Progenitor cell of endocrine pancreas (in vitro differentiated cells): ENCODE data around the gene BPIFA2. TPM values are rescaled to one million over a fixed set of nuclear protein-coding genes. Genes with fewer than 3 reads are reported as not detected.

Experiments used
- DNase-seq: peaks from one replicate; pipeline ENCODE4 v3.0.0; 2021; ENCODE audit warnings: low spot score; ENCODE audit not compliant: unreplicated experiment
- H3K27ac Mint-ChIP-seq: 2 replicates; pipeline ENCODE4 v1.8.0; 2021; ENCODE audit warnings: mild to moderate bottlenecking, moderate library complexity, mixed read lengths
- H3K27me3 Mint-ChIP-seq: 2 replicates; pipeline ENCODE4 v1.8.0; 2021; ENCODE audit warnings: mixed read lengths
- H3K36me3 Mint-ChIP-seq: 2 replicates; pipeline ENCODE4 v1.8.0; 2022; ENCODE audit warnings: mixed read lengths; ENCODE audit not compliant: insufficient read depth
- H3K4me1 Mint-ChIP-seq: 2 replicates; pipeline ENCODE4 v1.8.0; 2021; ENCODE audit warnings: low read depth, mixed read lengths
- H3K4me3 Mint-ChIP-seq: 2 replicates; pipeline ENCODE4 v1.8.0; 2021; ENCODE audit warnings: low read depth, mild to moderate bottlenecking, moderate library complexity, mixed read lengths
- H3K9me3 Mint-ChIP-seq: 2 replicates; pipeline ENCODE4 v1.8.0; 2021; ENCODE audit warnings: low read depth, mixed read lengths
- total RNA-seq: library from RNA; stranded (reverse); gene quantifications from 2 replicates; pipeline ENCODE4 v1.2.1, GENCODE V29; 2021
- TF ChIP-seq, protein P1 (sequence below): fragments of 200-600 bp; sonication (generic); IDR thresholded peaks from one replicate; pipeline ENCODE4 v1.5.0; 2021; ENCODE audit warnings: antibody characterized with exemption, mild to moderate bottlenecking; ENCODE audit not compliant: unreplicated experiment

Gene BPIFA2
- total RNA-seq, 1 donor from 2014 or later: not detected

DNA sequence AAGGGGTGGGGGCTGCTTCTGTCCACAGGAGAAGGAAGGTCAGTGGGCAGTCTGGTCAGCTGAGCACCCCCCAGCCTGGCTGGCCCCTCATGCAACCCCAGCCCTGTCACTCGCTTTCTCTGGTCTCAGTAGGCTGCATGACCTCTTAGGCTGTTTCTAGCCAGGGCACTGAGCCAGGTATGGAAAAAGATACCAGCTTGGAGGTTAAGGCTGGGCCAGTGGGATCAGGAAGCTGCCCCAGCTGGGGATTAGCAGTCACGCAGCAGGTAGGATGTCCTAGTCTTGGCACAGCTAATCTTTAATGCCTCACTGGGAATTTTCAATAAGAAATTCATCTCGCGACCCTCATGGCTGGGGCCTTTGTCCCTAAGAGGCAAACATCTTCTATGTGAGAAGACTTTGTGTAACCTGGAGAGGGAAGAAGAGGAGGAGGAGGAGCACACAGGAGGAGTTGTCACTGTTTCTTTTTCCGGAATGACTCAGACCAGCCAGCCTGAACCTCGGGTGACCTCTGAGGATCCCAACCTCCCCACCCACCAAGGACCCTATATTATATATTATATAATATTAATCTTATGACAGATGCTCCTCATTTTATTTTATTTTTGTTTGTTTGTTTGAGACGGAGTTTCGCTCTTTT is 2.4 kb upstream of the BPIFA2 start:
- TF ChIP-seq, protein P1, sequence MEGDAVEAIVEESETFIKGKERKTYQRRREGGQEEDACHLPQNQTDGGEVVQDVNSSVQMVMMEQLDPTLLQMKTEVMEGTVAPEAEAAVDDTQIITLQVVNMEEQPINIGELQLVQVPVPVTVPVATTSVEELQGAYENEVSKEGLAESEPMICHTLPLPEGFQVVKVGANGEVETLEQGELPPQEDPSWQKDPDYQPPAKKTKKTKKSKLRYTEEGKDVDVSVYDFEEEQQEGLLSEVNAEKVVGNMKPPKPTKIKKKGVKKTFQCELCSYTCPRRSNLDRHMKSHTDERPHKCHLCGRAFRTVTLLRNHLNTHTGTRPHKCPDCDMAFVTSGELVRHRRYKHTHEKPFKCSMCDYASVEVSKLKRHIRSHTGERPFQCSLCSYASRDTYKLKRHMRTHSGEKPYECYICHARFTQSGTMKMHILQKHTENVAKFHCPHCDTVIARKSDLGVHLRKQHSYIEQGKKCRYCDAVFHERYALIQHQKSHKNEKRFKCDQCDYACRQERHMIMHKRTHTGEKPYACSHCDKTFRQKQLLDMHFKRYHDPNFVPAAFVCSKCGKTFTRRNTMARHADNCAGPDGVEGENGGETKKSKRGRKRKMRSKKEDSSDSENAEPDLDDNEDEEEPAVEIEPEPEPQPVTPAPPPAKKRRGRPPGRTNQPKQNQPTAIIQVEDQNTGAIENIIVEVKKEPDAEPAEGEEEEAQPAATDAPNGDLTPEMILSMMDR: no peak

DNA sequence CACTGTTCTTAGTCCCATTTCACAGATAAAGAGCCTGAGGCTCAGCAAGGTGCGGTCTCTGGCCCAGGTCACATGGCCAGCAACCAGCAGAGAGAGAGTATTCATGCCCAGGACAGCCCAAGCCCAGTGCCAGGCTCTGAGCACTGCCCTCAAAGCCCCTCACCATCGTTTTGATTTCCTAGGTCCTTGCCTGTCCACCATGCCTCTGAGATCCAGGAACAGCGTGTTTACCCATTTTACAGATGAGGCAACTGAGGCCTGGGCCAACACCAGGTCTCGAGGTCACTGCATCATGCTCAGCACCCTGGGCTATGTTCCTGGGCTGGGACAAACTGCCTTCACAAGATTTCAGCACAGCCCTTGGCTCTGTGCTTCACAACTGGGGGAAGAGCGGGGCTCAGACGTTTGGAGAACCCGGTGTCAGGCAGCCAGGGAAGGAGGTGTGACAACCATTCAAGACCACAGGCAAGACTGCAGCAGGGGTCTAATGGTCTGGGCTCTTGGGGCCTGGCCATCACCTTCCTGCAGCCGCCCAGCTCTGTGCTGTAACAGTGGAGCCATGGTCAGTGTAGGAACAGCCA is 1.3 kb upstream of the BPIFA2 start:
- TF ChIP-seq, protein P1: no peak
- Mint-ChIP-seq H3K9me3 (peaks cover 19% of the 10 kb centered on the region), H3K36me3 (no peaks in the 10 kb centered on the region), H3K4me1 (peaks cover 4% of the 10 kb centered on the region), H3K27me3 (peaks cover 17% of the 10 kb centered on the region), H3K4me3 (no peak overlapping the region), H3K27ac (no peak overlapping the region)
- no peak for DNase-seq

More for the DNA sequence above, 2.4 kb upstream of the BPIFA2 start:
- Mint-ChIP-seq H3K9me3 (peaks cover 10% of the 10 kb centered on the region), H3K4me3 (no peak overlapping the region), H3K27ac (no peak overlapping the region), H3K36me3 (no peaks in the 10 kb centered on the region), H3K27me3 (peaks cover 18% of the 10 kb centered on the region), H3K4me1 (peaks cover 4% of the 10 kb centered on the region)
- no peak for DNase-seq

DNA sequence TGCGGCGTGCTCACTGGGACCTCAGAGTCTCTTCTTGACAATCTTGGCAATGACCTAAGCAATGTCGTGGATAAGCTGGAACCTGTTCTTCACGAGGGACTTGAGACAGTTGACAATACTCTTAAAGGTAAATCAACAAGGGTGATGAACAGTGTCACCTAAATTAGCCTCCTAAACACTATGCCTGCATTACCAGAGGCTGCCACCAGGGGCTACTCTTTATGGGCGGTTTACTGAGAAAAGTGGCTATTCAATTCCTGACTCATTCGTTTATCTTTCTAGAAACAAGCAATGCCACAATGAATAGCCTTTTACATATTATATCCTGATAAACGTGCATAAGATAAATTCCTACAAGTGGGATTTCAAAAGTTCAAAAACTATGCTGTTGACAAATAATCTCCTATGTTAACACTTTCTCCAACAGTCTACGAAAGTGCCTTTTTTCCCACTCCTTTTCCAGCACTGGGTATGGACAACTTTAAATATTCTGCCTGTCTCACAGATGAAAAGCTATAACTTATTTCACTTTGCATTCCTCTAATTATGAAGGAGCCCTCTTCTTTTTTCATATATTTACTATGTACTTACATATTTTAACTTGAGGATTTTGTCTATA is 1.3 kb downstream of the BPIFA2 start:
- Mint-ChIP-seq H3K4me3 (no peak overlapping the region), H3K4me1 (peaks cover 4% of the 10 kb centered on the region), H3K9me3 (peaks cover 19% of the 10 kb centered on the region), H3K27ac (no peak overlapping the region), H3K27me3 (peaks cover 5% of the 10 kb centered on the region), H3K36me3 (no peaks in the 10 kb centered on the region)
- TF ChIP-seq, protein P1: peak; percentile 58
- no peak for DNase-seq

DNA sequence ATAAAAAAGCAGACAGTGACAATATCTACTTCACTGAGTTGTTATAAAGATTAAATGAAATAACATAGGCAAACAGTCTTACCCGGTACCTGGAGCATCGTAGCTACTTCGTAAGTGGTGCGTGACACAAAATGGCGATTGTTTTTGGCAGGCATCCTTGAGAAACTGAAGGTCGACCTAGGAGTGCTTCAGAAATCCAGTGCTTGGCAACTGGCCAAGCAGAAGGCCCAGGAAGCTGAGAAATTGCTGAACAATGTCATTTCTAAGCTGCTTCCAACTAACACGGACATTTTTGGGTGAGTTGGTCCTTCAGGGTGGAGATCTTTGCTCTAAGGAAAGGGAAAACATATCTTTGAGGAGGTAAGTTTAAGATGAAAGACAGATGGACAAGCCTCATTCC is 4.8 kb downstream of the BPIFA2 start:
- Mint-ChIP-seq H3K36me3 (no peaks in the 10 kb centered on the region), H3K4me3 (no peak overlapping the region), H3K4me1 (no peaks in the 10 kb centered on the region), H3K27ac (no peak overlapping the region), H3K27me3 (peaks cover under 1% of the 10 kb centered on the region), H3K9me3 (peaks cover 19% of the 10 kb centered on the region)
- DNase-seq: no peak
- TF ChIP-seq, protein P1: no peak

DNA sequence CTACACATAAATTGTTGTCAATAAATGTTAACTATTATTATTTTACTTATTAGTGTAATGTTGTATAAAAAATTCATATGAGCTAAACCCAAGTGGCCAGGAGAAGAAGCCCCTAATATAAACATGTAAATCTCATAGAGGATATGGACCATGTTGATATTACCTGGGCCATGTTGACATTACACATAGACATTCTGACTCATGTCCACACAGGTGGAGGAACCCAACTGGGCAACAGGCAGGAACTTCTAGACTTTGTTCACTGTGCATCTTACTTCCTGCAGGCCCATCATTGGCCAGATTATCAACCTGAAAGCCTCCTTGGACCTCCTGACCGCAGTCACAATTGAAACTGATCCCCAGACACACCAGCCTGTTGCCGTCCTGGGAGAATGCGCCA is 7.2 kb downstream of the BPIFA2 start:
- DNase-seq: no peak
- H3K9me3 Mint-ChIP-seq: peaks cover 10% of the 10 kb centered on the region
- H3K36me3 Mint-ChIP-seq: no peaks in the 10 kb centered on the region
- H3K27ac Mint-ChIP-seq: no peak overlapping the region
- TF ChIP-seq, protein P1: no peak
- H3K27me3 Mint-ChIP-seq: peaks cover 4% of the 10 kb centered on the region
- H3K4me1 Mint-ChIP-seq: peaks cover 7% of the 10 kb centered on the region
- H3K4me3 Mint-ChIP-seq: no peak overlapping the region
